Measurements from ENCODE around the gene WDR72.

- TF ChIP-seq CTCF (IDR thresholded peaks at IDR 0.05; ENCODE audit: low read depth, low read length, poor library complexity, severe bottlenecking) (no peak), EZH2phosphoT487 (IDR thresholded peaks at IDR 0.05; ENCODE audit: borderline replicate concordance, low read length) (no peak)
Observed at GRCh38 chr15:53576841-53577240, 182.6 kb downstream of the WDR72 start.
